AG08396 (cell line): ENCODE results near the gene TEDC1.

Source experiments
- DNase-seq: peaks from one replicate; pipeline ENCODE4 v3.0.0; 2012; ENCODE audit warnings: low spot score, mixed read lengths

The TEDC1 gene

GRCh38 chr14:105490572-105491365 lies at the start of gene TEDC1:
Gene TEDC1 (plus strand): TSS chr14:105491246. CDS start chr14:105491376, 130 bp downstream.
- DNase-seq = peak; percentile 100

- DNase-seq = no peak
Measured at GRCh38 chr14:105442125-105442524, 48.9 kb upstream of the TEDC1 start.

GRCh38 chr14:105442834-105443233 lies 48.2 kb upstream of the TEDC1 start:
- no peak for DNase-seq

GRCh38 chr14:105444859-105445258 lies 46.2 kb upstream of the TEDC1 start:
- DNase-seq = no peak

- DNase-seq = no peak
Measured at GRCh38 chr14:105445290-105445689, 45.8 kb upstream of the TEDC1 start.

- DNase-seq = no peak
Measured at GRCh38 chr14:105445901-105446845, 44.9 kb upstream of the TEDC1 start.

- DNase-seq = no peak
Measured at GRCh38 chr14:105446971-105447370, 44.1 kb upstream of the TEDC1 start.

- DNase-seq = no peak
Measured at GRCh38 chr14:105447651-105448640, 43.1 kb upstream of the TEDC1 start.

GRCh38 chr14:105448706-105449111 lies 42.3 kb upstream of the TEDC1 start:
- peak; percentile 96 for DNase-seq

- no peak for DNase-seq
Measured at GRCh38 chr14:105449276-105450122, 41.5 kb upstream of the TEDC1 start.

- no peak for DNase-seq
Measured at GRCh38 chr14:105450123-105450505, 40.9 kb upstream of the TEDC1 start.

GRCh38 chr14:105450864-105451720 lies 40.0 kb upstream of the TEDC1 start:
- DNase-seq = no peak

- no peak for DNase-seq
Measured at GRCh38 chr14:105452963-105453362, 38.1 kb upstream of the TEDC1 start.

- no peak for DNase-seq
Measured at GRCh38 chr14:105453847-105454246, 37.2 kb upstream of the TEDC1 start.

- DNase-seq = no peak
Measured at GRCh38 chr14:105455086-105455640, 35.9 kb upstream of the TEDC1 start.

GRCh38 chr14:105455766-105456660 lies 35.0 kb upstream of the TEDC1 start:
- DNase-seq = no peak

- DNase-seq = no peak
Measured at GRCh38 chr14:105456736-105457617, 34.1 kb upstream of the TEDC1 start.
